Pancreas (tissue), 10 donors: ENCODE results near the gene FTO. TPM values are rescaled to one million over a fixed set of nuclear protein-coding genes. Genes with fewer than 3 reads are reported as not detected.

Experiments used
- ATAC-seq, 4 donors: fragments of 200-7000 bp; cut with Tn5 transposase; one replicate each; pipeline versions ENCODE4 v1.8.0 to v1.9.1; 2020; ENCODE audit warnings: mild to moderate bottlenecking in 4 of 4, moderate library complexity in 4 of 4
- DNase-seq, 6 donors: peaks; one replicate each; pipeline ENCODE4 v3.0.0-alpha.2; 2020
- FAIRE-seq: peaks from 2 replicates; lab custom pipeline; 2012; peaks lifted over from hg19 to GRCh38; lab: Jason Lieb, UNC
- H3K27ac ChIP-seq, 4 donors: fragments of 200-600 bp; sonication (generic); 1 replicate in 3 of 4; 2 replicates in 1 of 4; pipeline versions ENCODE4 v1.5.0 to v1.8.0; 2020
- H3K27me3 ChIP-seq, 4 donors: fragments of 200-600 bp; one replicate each; pipeline ENCODE4 v1.8.0; 2021
- H3K36me3 ChIP-seq, 3 donors: fragments of 200-600 bp; sonication (generic) in 1 of 3; one replicate each; pipeline versions ENCODE4 v1.5.0 to v1.8.0; 2020 to 2021
- H3K4me1 ChIP-seq, 3 donors: fragments of 200-600 bp; one replicate each; pipeline ENCODE4 v1.8.0; 2021
- H3K4me3 ChIP-seq, 4 donors: fragments of 200-600 bp; sonication (generic) in 2 of 4; one replicate each; pipeline versions ENCODE4 v1.5.0 to v1.8.0; 2020 to 2021
- H3K9me3 ChIP-seq, 4 donors: fragments of 200-600 bp; one replicate each; pipeline ENCODE4 v1.8.0; 2021
- CTCF ChIP-seq, 4 donors: fragments of 200-600 bp; sonication (generic) in 3 of 4; IDR thresholded peaks; one replicate each; pipeline versions ENCODE4 v1.5.0 to v1.8.0; 2021; ENCODE audit warnings: antibody characterized with exemption in 4 of 4
- WGBS, 2 donors: extraction: QIAGEN DNeasy Blood & Tissue Kit; methylation state at CpG; one replicate each; pipeline ENCODE4 v1.1.7; 2013; 5-methylcytosine and 5-hydroxymethylcytosine counted together
- intact Hi-C, 3 donors: fragments of 100-400 bp; cut with DNase I; formaldehyde crosslinking; loops; one replicate each; pipeline versions ENCODE4 v1.11.1 to v1.14.2; 2022
- polyA plus RNA-seq, 2 donors: library from polyadenylated mRNA; stranded (reverse); fragments of 200-250 nt; gene quantifications; one replicate each; pipeline ENCODE4 v1.2.3, GENCODE V29; 2013
- total RNA-seq, 6 donors: library from RNA; stranded (reverse); fragmentation: NEBNext Ultra II Directional in 4 of 6; extraction: Animal tissue kit (Norgen Biotek cat#: 25700) in 4 of 6; gene quantifications; one replicate each; pipeline versions ENCODE4 v1.2.1 to v1.2.4, GENCODE V29; 2021 to 2023
- donor health status: healthy with polysubstance abuse.
- donor health status: DM: no; HTN: no; CAD: no; lungs with moderate emphysema.
- donor health status: DM: no; HTN: no; CAD: no.
- donor health status: control.
- donor health status: control.
- donor health status: Bipolar disorder and iron deficiency.
- donor health status: DM: yes; HTN: yes; CAD: no.
- donor health status: DM: no; HTN: no; CAD: no.
- donor health status: DM: no; HTN: no; CAD: no.
- donor health status: DM: yes; HTN: yes; CAD: no.

Gene FTO
- total and polyA plus RNA-seq, 8 donors = 7.6 to 45.0 (median 31.7) TPM

DNA sequence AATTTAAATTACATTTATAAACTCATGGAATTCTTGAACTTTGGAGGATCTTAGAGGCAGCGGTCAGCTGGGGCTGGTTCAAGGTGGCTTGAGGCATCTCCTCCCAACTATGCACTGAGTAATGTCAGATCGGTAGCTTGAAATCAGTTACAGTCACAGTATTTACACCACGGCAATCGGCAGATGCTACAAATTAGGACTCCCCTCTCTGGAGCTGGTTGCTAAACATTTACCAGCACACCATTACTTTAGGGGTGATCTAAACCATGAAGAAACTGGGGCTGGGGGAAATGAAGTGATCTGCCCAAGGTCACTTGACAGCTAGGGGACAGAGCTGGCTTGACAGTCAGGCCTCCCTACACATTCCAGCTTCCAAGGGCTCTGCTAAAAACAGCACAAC is 445.0 kb downstream of the FTO start:
- intact Hi-C loops = no loop called here
- Histone ChIP-seq H3K4me1 (no peaks in the 10 kb centered on the region), H3K27me3 (no peaks in the 10 kb centered on the region), H3K4me3 (no peak overlapping the region), H3K9me3 (no peaks in the 10 kb centered on the region), H3K36me3 (no peaks in the 10 kb centered on the region), H3K27ac (no peak overlapping the region)
- TF ChIP-seq CTCF (IDR thresholded peaks at IDR 0.05) = no peak
- ATAC-seq (no peak), DNase-seq (no peak), FAIRE-seq (no peak)
- 95 to 96% methylated on average over 4 of the region's 4 CpGs for WGBS, 2 donors

GRCh38 chr16:54150861-54151260 is 446.9 kb downstream of the FTO start:
- no peak for TF ChIP-seq CTCF (IDR thresholded peaks at IDR 0.05)
- intact Hi-C loops = no loop called here
- H3K36me3 ChIP-seq = no peaks in the 10 kb centered on the region
- FAIRE-seq = no peak
- WGBS, 2 donors = 80 to 87% methylated on average over 12 of the region's 12 CpGs
- no peak for DNase-seq
- H3K4me3 ChIP-seq = no peak overlapping the region
- no peaks in the 10 kb centered on the region for H3K4me1 ChIP-seq
- no peak for ATAC-seq
- no peak overlapping the region for H3K27ac ChIP-seq
- H3K9me3 ChIP-seq = no peaks in the 10 kb centered on the region
- H3K27me3 ChIP-seq = no peaks in the 10 kb centered on the region

GRCh38 chr16:54152362-54153239 is 448.6 kb downstream of the FTO start:
- FAIRE-seq = no peak

DNA sequence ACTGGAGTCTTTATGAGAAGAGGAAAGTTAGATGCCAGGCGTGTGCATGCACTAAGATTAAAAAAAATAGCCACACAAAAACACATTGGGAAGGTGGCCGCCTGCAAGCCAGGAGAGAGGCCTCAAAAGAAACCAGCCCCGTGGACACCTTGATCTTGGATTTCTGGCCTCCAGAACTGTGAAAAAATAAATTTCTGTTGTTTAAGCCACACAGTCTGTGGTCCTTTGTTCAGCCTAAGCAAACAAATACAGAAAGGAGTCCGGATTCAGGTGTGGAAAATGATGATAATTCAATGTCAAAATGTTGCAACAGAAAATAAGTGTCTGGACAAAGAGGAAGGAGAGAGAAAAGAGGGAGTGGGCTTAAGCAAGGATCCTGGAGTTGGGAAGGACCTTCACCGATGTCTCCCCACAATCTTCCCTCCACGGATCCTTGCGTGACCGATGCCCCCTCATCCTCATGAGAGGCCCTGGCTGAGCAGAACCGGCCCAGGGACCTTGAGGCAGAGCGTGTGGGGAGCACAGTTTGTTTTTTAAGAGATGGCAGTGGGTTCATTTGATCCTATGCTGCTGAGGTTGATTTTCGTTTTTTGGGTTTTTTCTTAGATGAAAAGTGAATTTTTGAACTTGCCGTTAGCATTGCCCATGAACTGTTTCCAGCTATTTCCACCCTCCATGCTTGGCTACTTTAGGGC is 449.4 kb downstream of the FTO start:
- intact Hi-C loops = no loop called here
- FAIRE-seq = no peak
- Histone ChIP-seq H3K27me3 (no peaks in the 10 kb centered on the region), H3K4me3 (no peak overlapping the region), H3K36me3 (no peaks in the 10 kb centered on the region), H3K9me3 (no peaks in the 10 kb centered on the region), H3K4me1 (no peaks in the 10 kb centered on the region), H3K27ac (no peak overlapping the region)
- WGBS, 2 donors = 88 to 92% methylated on average over 12 of the region's 12 CpGs
- no peak for TF ChIP-seq CTCF (IDR thresholded peaks at IDR 0.05)
- DNase-seq = no peak
- ATAC-seq = no peak

More at GRCh38 chr16:54152362-54153239, 448.6 kb downstream of the FTO start:
- Histone ChIP-seq H3K27ac (no peak overlapping the region), H3K36me3 (no peaks in the 10 kb centered on the region), H3K27me3 (no peaks in the 10 kb centered on the region), H3K4me3 (no peak overlapping the region), H3K4me1 (no peaks in the 10 kb centered on the region), H3K9me3 (no peaks in the 10 kb centered on the region)
- ATAC-seq (no peak), DNase-seq (no peak)
- intact Hi-C loops = no loop called here
- no peak for TF ChIP-seq CTCF (IDR thresholded peaks at IDR 0.05)
- WGBS, 2 donors = 87 to 88% methylated on average over 19 of the region's 19 CpGs
